Putamen (tissue), 1 donor: Measurements from ENCODE around the gene HSPBP1.

ENCODE experiments used
- DNase-seq: peaks from one replicate; pipeline ENCODE4 v3.0.0-alpha.2; 2016; ENCODE audit warnings: low spot score

The HSPBP1 gene

DNA sequence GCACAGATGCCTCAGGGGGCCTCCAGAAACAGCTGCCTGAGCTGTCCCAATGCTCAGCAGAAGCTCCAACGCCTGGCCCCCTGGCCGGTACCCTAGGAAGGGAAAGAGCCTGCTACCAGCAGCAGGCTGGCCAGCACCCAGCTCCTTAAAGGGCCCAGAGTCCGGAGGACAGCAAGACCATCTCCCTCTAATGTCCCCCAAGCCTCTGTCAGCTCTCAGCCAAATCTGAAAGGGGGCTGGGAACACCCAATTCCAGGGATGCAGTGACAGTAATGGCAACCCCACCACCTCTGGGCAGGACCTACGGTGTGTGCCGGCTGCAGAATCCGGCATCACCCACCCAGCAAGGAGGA, 25.3 kb downstream of the HSPBP1 start:
- no peak for DNase-seq

DNA sequence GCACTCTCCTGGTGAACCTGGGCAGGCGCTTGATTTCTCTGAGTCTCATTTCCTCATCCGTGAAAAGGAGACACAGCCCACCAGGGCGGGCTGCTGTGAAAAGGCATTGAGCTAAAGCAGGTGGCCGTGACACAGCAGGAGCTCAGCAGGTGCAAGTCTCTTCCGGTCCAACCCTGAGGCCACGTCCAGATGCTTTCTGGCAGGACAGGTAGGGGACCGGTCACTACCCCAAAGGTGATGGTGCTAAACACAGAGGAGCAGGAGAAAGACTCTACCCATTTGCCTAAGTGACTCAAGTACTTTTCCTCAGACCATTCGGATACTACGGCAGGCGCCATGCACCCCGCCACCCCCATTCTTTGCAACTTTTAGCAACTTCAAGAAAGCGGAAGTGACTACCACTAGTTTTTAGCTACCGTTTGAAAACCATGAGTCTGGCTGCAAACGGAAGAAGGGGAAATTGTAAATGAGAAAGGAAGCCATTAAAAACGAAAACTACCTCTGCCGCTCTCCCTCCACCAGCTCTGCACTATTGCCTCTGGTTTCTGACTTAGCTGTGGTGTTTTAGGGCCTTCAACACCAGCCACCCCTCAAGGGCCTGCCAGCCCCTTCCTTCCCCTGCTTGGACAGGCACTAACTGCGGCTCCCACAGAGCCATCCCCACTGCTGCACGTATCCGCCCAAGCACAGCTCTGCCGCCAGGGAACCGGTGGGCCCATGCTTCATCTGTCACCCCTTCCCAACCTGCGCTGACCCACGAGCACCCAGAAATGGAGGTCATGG, 25.9 kb downstream of the HSPBP1 start:
- no peak for DNase-seq

DNA sequence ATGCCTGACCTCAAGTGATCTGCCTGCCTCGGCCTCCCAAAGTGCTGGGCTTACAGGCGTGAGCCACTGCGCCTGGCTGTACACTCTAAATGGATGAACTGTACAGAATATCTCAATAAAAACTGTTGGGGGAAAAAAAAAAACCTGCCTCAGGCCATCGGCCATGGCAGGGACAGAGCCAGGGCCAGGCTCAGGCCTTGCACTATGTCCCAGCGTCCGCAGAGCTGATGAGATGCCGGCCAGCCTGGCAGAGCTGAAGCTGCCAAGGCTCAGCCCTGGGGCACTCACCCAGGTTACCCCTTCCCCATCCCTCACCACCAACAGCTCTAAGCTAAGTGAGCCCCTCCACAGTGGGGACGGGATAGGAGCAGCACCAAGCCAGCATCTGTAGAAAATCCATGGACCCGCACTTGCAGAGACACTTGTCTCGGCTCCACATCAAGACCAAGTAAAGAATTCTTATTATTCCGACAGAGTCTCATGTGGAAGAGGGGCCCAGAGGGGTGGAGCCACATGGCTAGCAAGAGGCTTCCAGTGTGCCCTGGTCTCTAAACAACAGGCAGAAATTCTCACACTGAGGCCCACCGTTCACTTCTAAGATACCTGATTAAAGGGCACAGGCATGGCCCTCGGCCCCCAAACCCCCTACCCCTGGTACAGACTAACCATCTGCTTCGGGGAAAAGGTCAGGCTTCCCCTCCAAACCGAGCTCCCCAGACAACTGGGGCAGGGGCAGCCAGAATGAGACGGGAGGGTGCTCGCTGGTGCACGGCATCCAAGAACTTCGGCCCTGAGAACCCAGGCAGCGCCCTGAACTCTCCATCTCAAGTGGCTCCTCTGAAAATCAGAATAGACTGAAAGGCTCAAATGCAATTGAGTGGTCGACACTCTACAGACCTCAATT, 26.9 kb downstream of the HSPBP1 start:
- DNase-seq = no peak

GRCh38 chr19:55251341-55252081, 28.4 kb downstream of the HSPBP1 start:
- DNase-seq = no peak

GRCh38 chr19:55250262-55251036, 29.5 kb downstream of the HSPBP1 start:
- DNase-seq = no peak

GRCh38 chr19:55249841-55250240, 30.1 kb downstream of the HSPBP1 start:
- no peak for DNase-seq

- no peak for DNase-seq
Measured at GRCh38 chr19:55248704-55249103, 31.2 kb downstream of the HSPBP1 start.

DNA sequence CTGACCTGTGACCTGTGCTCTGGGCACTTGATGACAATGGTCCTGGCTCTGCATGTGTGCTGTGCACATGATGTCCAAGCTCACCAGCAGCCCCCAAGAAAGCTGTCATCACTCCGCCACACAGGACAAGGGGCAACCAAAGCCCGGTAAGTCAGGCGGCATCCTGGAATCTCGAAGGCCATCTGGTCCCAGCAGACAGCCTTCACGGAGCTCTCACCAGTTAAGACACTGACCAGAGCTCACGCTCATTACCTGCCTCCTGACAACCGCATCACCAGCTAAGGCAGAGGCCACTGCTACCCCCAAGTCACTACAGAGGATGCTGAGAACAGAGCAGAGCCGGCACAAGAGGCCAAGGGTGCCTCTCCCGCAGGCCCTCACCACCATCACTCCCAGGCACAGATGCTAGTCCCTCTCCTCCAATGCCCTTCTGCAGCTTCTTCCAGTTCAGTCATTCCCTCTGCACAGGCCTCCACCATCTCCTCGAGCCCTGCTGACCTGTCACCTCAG, 31.7 kb downstream of the HSPBP1 start:
- DNase-seq = no peak

GRCh38 chr19:55247621-55248099, 32.2 kb downstream of the HSPBP1 start:
- DNase-seq = no peak

GRCh38 chr19:55246462-55247451, 33.2 kb downstream of the HSPBP1 start:
- no peak for DNase-seq

GRCh38 chr19:55245236-55245904, 34.5 kb downstream of the HSPBP1 start:
- DNase-seq = no peak

DNA sequence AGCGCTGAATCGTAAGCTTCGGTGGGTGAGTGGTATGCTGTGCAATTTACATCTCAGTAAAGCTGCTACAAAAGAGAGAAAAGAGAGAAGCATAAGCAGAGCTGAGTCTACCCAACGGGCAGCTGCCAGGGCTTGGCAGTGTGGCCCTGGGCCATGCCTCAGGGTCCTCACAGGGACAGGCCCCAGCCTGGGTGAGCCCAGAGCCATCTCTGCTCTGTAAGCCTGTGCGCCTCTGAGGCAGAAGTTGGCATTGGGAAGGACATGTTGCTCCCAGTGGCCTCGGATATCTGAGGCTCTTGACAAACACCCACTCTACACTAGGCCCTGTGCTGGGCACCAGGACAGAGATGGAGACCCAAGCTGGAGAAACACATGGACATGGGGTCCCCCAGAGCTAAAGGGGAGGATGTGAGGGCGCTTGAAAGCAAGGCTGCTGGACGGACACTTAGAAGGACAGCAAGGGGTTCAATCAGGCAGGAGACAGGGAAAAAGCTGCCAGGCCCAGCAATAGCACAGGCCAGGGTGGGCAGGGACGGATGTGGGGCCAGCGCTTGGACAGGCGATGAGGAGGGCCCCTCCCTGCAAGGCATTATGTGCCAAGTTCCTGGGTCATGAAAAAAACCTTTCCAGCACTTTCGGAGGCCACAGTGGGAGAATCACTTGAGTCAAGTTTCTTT, 35.8 kb downstream of the HSPBP1 start:
- DNase-seq = no peak

GRCh38 chr19:55242517-55242916, 37.4 kb downstream of the HSPBP1 start:
- DNase-seq = no peak

DNA sequence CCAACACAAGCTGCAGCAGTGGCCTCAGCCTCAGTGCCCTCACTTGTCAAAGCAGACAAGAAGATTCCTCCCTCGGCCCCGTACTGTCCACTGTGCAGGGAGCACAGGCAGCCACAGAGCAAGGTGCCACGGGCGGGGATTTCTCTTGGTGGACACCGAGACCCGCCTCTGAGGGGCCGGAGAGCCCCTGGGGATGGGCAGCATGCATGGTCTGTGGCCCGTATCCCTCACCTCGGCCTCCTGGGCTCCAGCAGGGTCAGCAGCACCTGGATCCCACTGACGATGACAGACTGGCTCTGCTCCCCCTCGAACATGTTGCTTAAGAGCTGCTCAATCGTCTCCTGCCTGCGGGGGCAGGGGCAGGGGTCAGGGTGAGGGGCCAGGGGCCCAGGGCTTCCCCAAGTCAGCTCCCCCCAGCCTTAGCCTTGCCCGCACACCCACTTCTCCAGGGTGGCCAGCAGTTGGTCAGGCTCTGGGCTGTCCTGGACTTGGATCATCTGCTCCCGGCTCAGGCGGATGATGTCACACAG, 37.9 kb downstream of the HSPBP1 start:
- DNase-seq = no peak

- DNase-seq = no peak
Measured at GRCh38 chr19:55241143-55241934, 38.6 kb downstream of the HSPBP1 start.

- DNase-seq = no peak
Measured at GRCh38 chr19:55240713-55241020, 39.2 kb downstream of the HSPBP1 start.

GRCh38 chr19:55239004-55239403, 40.9 kb downstream of the HSPBP1 start:
- no peak for DNase-seq

DNA sequence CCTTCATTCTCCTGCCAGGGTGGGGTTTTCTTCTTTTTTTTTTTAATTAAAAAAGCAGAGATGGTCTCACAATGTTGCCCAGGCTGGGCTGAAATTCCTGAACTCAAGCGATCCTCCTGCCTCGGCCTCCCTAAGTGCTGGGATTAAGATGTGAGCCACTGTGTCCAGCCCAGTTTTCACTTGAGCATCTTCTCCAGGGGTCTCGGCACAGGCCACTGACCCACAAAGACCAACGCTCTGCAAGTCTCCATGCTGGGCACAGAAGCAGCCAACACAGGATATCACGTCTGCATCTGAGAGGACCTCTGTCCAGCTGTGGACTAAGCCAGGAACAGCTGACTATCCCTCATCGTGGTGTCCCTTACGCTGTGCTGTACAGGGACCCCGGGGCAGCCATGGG, 41.9 kb downstream of the HSPBP1 start:
- DNase-seq = no peak
